ENCODE measurements around the gene TMEM109.
"Not testable (repeated sequence)": the region's sequence is repeated elsewhere in the genome, so short reads cannot be mapped to it uniquely, and the experiment has no call there.

TMEM109 gene

GRCh38 chr11:60905047-60905446, 8.9 kb upstream of the TMEM109 start:
- DNase-seq (ENCODE audit: low read depth): no peak
- peak overlapping the region; percentile 71 for H3K4me3 ChIP-seq (ENCODE audit: low read depth, low read length)
- TF ChIP-seq CTCF (IDR thresholded peaks at IDR 0.05; ENCODE audit: control insufficient read depth, extremely low read depth, insufficient read depth): no peak

GRCh38 chr11:60905551-60906113, 8.3 kb upstream of the TMEM109 start:
- peak overlapping the region; percentile 71 for H3K4me3 ChIP-seq (ENCODE audit: low read depth, low read length)
- DNase-seq (ENCODE audit: low read depth): peak; percentile 81
- TF ChIP-seq CTCF (IDR thresholded peaks at IDR 0.05; ENCODE audit: control insufficient read depth, extremely low read depth, insufficient read depth): no peak

- peak within 1 kb of the TSS; percentile 71 for H3K4me3 ChIP-seq (ENCODE audit: low read depth, low read length)
- DNase-seq (ENCODE audit: low read depth): peak; percentile 82
- no peak for TF ChIP-seq CTCF (IDR thresholded peaks at IDR 0.05; ENCODE audit: control insufficient read depth, extremely low read depth, insufficient read depth)
These were observed 7.6 kb upstream of the TMEM109 start, which contains the start of gene PRPF19 for GRCh38 chr11:60906132-60906972. Gene PRPF19, minus strand, starts transcription at chr11:60906585. Its CDS starts 203 bp downstream, at chr11:60906382.

DNA sequence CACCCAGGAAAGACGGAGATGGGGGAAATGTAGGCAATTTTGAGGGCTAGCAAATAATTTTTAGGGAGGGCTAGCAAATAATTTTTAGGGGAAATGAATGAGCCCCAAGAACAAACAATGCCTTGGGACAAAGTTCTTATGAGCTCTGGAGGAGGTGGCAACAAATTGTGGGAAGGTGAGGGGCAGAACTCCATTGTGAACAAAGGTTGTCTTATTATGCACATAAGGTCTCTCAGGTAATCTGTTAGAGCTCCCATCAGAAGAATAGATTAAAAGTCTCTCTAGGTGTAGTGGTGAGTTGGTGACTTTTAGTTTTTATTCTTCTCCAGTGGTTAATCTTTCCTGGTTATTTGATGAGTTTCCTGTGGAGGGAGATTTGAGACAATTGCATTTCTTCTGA, 5.2 kb upstream of the TMEM109 start:
- no peak overlapping the region for H3K4me3 ChIP-seq (ENCODE audit: low read depth, low read length)
- TF ChIP-seq CTCF (IDR thresholded peaks at IDR 0.05; ENCODE audit: control insufficient read depth, extremely low read depth, insufficient read depth): no peak
- no peak for DNase-seq (ENCODE audit: low read depth)

DNA sequence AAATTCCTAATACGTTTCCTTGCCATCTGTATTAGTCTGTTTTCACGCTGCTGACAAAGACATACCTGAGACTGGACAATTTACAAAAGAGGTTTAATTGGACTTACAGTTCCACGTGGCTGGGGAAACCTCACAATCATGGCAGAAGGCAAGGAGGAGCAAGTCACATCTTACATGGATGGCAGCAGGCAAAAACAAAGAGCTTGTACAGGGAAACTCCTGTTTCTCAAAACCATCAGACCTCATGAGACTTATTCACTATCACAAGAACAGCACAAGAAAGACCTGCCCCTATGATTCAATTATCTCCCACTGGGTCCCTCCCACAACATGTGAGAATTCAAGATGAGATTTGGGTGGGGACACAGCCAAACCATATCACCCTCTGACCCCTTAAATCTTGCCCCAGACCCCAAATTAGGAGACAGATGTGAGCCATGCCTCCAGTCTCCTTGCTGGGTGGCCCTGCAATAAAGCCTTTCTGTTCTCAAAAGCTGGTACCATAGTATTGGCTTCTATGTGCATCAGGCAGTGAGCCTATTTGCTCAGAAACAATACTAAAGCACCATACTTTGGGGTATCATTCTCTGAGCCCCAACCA, 4.2 kb upstream of the TMEM109 start:
- not testable (repeated sequence) for H3K4me3 ChIP-seq (ENCODE audit: low read depth, low read length); DNase-seq (ENCODE audit: low read depth)

DNA sequence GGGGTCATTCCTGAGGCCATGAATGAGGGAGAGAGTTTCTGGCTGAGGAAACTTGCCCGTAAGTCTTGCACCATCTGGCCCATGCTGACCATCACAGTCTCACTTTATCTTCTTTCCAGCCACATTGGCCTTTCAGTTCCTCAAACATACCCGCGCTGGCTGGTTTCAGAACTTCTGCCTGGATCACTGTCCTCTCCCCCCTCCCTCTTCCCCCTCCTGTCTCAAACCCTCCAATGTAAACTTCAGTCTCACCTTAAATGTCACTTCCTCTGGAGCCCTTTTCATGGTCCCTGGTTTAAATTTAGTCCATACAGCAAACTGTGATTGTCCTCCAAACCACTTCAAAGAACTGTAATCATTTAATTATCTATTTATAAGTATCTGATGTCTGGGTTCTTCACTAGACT, 3.7 kb upstream of the TMEM109 start:
- no peak for DNase-seq (ENCODE audit: low read depth)
- H3K4me3 ChIP-seq (ENCODE audit: low read depth, low read length): no peak overlapping the region
- TF ChIP-seq CTCF (IDR thresholded peaks at IDR 0.05; ENCODE audit: control insufficient read depth, extremely low read depth, insufficient read depth): no peak

GRCh38 chr11:60910711-60911380, 3.1 kb upstream of the TMEM109 start:
- no peak for TF ChIP-seq CTCF (IDR thresholded peaks at IDR 0.05; ENCODE audit: control insufficient read depth, extremely low read depth, insufficient read depth)
- no peak for DNase-seq (ENCODE audit: low read depth)
- H3K4me3 ChIP-seq (ENCODE audit: low read depth, low read length): no peak overlapping the region
